GM19351 (cell line): Measurements from ENCODE around the gene LARP1B.
"Not testable (repeated sequence)": the region's sequence is repeated elsewhere in the genome, so short reads cannot be mapped to it uniquely, and the experiment has no call there.

Experiments
- ATAC-seq: cut with Tn5 transposase; IDR thresholded peaks from one replicate; pipeline ENCODE4 v1.9.1; 2021; ENCODE audit warnings: mild to moderate bottlenecking, moderate library complexity; ENCODE audit not compliant: unreplicated experiment

LARP1B gene

GRCh38 chr4:128134925-128135324 lies 73.8 kb downstream of the LARP1B start:
- no peak for ATAC-seq

DNA sequence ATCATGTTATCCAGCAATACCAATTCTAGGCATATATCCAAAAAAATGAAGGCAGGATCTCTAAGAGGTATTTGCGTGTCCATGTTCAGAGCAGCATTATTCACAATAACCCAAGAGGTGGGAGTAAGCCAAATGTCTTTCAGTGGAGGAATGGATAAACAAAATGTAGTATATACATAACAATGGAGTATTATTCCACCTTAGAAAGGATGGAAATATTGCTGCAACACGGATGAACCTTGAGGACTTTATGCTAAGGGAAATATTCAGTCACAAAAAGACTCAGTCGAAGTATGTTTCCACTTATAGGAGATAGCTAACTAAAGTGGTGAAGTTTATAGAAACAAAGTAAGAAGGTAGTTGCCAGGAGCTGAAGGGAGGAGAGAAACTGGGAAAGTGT lies 74.3 kb downstream of the LARP1B start:
- no peak for ATAC-seq

GRCh38 chr4:128141866-128142265 lies 80.8 kb downstream of the LARP1B start:
- no peak for ATAC-seq

- ATAC-seq: no peak
These were observed 84.6 kb downstream of the LARP1B start for GRCh38 chr4:128145727-128146126.

DNA sequence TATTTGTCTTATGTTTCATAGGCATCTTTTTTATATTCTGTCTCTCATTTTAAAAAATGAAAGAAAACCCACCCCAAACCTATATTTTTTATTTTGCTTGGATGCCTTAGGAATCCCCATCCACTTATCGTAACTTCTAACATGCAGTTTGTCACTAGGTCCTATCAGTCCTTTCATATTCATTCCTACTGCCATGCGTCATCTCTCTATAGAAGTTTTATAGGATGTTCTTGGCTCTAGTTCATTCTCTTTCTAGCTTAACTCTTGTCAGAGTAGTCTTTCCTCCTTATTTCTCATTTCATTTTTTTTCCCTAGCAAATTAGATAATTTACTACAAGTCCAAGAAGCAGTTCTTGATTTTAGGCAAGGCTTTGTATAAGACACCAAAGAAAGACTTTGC lies 92.7 kb downstream of the LARP1B start:
- no peak for ATAC-seq

GRCh38 chr4:128155231-128155855 lies 94.2 kb downstream of the LARP1B start:
- no peak for ATAC-seq

GRCh38 chr4:128155874-128156456 lies 94.9 kb downstream of the LARP1B start:
- ATAC-seq: no peak

DNA sequence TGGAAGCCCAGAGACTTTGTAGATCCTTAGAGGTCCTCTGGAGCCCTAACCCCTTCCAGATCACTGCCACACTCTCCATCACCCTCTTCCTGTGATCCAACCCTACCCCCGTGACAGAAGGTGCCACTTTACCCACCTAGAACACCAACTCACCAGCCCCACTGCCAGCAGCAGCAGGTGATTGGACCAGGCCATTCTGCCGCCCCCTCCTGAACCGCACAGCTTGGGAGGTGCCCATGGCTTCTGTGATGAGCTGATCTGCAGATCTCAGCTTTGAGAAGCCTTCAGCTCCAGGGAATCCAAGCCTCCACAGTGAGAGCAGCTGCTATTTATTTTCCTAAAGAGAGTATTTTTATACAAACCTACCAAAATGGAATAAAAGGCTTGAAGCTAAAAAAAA lies 95.4 kb downstream of the LARP1B start:
- ATAC-seq: not testable (repeated sequence)

DNA sequence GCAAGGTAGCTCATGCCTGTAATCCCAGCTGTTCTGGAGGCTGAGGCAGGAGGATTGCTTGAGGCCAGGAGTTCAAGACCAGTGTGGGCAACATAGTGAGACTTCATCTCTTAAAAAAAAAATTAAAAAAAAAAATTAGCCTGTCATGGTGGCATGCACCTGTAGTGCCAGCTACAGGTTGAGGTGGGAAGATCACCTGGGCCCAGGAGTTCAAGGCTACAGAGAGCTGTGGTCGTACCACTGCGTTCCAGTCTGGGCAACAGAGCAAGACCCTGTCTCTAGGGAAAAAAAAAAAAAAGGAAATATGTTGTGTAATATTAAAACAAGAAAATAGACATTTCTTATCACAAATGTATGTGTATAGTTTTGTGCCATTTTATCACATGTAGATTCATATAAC lies 97.8 kb downstream of the LARP1B start:
- ATAC-seq: no peak

GRCh38 chr4:128159967-128160366 lies 98.9 kb downstream of the LARP1B start:
- no peak for ATAC-seq

DNA sequence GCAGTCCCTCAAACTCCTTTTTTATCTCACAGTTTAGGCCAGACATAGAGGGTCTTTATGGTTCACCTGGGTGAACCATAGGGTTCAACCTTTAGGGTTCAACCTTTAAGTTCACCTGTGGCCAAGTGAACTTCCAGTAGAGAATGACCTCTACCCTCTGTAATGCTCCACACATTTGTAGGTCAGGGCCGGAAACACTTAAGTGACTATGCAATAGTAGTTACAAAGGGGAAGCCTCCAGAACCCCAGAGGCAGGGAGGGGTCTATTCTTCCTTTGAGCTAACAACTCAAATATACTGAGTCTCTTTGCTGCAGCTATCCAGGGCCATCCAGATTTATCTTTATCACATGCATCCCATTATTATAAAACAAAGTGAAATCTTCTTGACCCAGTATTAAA lies 100.0 kb downstream of the LARP1B start:
- no peak for ATAC-seq

- no peak for ATAC-seq
These were observed 101.3 kb downstream of the LARP1B start for GRCh38 chr4:128162434-128162833.

GRCh38 chr4:128163177-128164117 lies 102.3 kb downstream of the LARP1B start:
- no peak for ATAC-seq

DNA sequence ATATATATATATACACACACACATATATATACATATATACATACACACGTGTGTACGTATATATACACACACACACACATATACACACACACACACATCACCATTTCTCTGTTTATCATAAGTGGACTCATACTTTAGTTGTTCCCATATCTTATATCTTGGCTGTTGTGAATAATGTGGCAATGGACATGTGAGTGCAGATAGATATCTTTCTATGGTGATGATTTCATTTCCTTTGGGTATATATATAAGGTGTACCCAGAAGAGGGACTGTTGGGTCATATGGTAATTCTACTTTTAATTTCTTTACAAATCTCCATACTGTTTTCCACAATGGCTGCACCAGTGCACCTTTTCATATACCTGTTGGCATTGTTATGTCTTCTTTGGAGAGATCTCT lies 105.9 kb downstream of the LARP1B start:
- ATAC-seq: no peak

GRCh38 chr4:128168701-128169100 lies 107.6 kb downstream of the LARP1B start:
- ATAC-seq: no peak

DNA sequence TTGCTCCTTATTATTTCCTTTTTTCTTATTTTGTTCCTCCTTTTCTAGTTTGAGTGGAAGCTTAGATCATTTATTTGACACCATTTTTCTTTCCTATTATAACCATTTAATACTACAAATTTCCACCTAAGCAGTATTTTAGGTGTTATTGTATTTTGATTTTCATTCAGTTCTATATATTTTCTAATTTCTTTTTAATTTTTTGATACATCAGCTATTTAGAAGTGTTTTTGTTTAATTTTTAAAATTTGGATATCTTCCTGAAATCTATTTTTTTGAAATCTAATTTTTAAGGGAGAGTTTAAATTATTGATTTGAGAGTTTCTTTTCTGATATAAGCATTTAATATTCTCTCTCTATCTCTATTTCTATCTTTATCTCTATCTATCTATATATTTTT lies 108.1 kb downstream of the LARP1B start:
- ATAC-seq: no peak

DNA sequence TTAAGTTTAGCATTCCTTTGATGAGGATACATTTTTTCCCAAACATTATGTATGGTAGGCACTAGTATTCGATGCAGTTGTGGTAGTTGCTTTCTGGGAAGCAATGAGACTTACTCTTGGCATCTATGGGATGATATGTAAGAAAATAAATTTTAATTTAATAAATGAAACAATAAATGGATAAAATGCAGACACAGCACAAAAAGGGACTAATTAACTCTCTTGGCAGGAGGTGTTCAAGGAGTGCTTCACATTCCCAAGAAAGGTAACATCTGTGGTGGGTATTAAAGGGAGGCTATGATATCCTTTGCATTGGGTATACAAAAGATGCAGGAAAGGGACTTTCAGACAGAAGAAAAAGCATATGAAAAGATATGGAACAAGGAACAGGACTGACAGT lies 115.5 kb downstream of the LARP1B start:
- ATAC-seq: no peak

- ATAC-seq: peak; percentile 72
These were observed 116.4 kb downstream of the LARP1B start for GRCh38 chr4:128177498-128177897.

- ATAC-seq: no peak
These were observed 125.5 kb downstream of the LARP1B start for GRCh38 chr4:128186623-128187022.

DNA sequence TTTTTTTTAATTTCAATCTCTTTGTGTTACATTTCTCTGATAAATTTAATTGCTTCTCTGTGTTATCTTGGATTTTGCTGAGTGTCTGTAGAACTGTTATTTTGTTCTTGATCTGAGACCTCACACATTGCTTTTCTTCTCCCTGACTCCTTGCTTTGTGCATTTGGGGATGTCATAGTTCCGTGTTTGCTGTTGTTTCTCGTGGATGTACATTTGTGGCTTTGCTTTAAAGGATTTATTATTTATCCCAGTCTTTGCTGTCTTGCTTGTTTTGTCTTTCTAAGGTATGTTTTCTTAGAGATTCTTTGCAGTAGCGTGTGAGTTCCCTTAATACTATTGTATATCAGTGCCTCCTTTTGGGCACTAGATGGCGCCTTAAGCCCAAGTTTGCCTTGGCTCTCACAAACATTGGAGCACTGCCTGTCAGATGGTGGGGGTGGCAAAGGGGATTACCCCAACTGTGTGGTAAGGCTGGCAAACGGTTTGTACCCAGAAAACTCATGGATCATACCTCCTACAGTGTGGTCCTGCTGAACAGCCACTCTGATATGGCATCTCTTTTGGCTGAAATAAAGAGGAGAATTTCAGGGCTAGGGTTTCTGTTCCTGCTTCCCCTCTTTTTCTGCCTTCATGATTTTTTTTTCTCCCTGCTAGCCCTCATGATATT lies 130.1 kb downstream of the LARP1B start:
- ATAC-seq: peak; percentile 100
